ENCODE measurements around the gene ADD3.

ADD3 gene

DNA sequence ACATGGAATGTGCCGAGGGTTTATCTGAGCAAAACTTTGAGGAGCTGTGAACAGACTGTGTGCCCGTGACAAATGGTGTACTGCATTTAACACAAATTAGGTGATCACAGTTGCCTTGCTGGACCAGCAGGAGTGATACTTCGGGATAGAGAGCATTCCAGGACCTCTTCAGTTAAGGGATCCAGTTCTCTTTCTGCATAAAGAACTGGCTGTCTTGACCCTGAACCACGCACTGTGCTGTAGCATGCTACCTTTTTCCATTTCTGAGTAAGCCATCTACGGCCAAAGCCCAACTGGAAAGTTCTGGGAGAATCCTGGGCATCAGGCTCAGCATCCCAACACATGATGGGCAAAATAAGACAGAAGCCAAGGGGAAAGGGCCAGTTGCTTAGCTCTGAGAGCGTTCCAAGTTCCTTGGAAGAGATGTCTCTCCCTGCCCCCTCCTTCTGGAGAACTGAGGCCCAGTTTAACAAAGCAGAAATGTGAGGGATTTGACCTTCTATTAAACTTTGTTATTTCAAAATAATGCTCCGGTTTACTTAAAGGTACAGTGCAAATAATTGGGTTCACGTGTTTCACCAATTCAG is 37.9 kb upstream of the ADD3 start:
- Histone ChIP-seq H3K9me3 (ENCODE audit: low read length) (no peaks in the 10 kb centered on the region), H3K4me3 (ENCODE audit: low read length) (no peak overlapping the region), H2AFZ (ENCODE audit: low read depth, low read length) (no peak overlapping the region), H3K4me1 (ENCODE audit: insufficient read depth, low read length) (peaks cover 21% of the 10 kb centered on the region), H3K36me3 (ENCODE audit: insufficient read depth, low read length) (no peaks in the 10 kb centered on the region), H3K27me3 (ENCODE audit: insufficient read depth, low read length) (no peaks in the 10 kb centered on the region)

DNA sequence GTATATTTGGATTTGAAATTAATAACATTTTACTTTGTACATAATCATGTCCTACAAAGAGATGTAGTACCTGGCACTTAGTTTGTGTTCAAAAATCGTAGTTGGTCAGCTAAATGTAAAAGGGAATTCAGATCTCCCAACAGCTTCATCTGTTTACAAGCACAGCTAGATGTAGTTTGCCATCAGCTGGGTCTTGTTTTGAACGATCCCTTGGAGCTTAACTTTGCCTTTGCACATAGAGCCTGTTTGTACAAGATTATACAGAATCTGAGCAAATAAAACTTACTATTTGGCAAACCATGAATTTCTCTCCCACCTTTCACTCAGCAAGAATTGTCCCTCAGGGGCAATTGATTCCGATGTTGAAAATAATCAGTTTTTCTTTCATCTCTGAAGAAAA is 36.1 kb upstream of the ADD3 start:
- no peaks in the 10 kb centered on the region for H3K27me3 ChIP-seq (ENCODE audit: insufficient read depth, low read length)
- no peaks in the 10 kb centered on the region for H3K36me3 ChIP-seq (ENCODE audit: insufficient read depth, low read length)
- H2AFZ ChIP-seq (ENCODE audit: low read depth, low read length), result no peak overlapping the region
- H3K4me1 ChIP-seq (ENCODE audit: insufficient read depth, low read length), result peaks cover 35% of the 10 kb centered on the region
- H3K4me3 ChIP-seq (ENCODE audit: low read length), result no peak overlapping the region
- H3K9me3 ChIP-seq (ENCODE audit: low read length), result no peaks in the 10 kb centered on the region

DNA sequence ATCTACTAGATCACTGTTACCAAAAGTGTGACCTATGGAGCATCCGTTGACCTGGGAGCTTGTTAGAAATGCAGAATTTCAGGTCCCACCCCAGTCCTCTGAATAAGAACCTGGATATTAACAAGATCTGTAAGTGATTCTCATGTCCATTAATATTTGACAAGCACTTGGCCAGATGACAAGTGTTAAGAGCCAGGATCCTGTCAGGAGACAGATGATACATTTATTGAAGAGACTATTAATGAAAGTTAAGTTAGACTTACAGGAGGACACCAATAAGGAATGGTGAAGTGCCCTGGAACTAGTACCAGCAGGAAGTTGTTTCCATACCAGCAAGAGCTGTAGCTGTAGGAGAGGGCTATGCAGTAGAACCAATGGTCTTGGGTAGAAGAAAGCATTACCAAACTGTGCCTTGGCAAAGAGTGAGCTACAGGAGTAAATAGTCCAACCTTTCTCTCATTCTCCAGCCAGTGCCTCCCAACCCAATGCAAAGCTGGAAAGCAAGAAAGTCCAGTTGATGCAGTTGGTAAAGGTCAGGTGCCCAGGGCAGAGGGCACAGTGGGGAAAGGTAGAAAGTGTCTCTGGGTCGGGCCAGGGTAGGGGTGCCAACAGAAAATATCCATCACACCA is 35.3 kb upstream of the ADD3 start:
- Histone ChIP-seq H3K4me1 (ENCODE audit: insufficient read depth, low read length) (peaks cover 34% of the 10 kb centered on the region), H3K27me3 (ENCODE audit: insufficient read depth, low read length) (no peaks in the 10 kb centered on the region), H3K9me3 (ENCODE audit: low read length) (no peaks in the 10 kb centered on the region), H3K36me3 (ENCODE audit: insufficient read depth, low read length) (no peaks in the 10 kb centered on the region), H2AFZ (ENCODE audit: low read depth, low read length) (no peak overlapping the region), H3K4me3 (ENCODE audit: low read length) (no peak overlapping the region)

GRCh38 chr10:109973326-109973829 is 34.4 kb upstream of the ADD3 start:
- peaks cover 32% of the 10 kb centered on the region for H3K4me1 ChIP-seq (ENCODE audit: insufficient read depth, low read length)
- no peaks in the 10 kb centered on the region for H3K9me3 ChIP-seq (ENCODE audit: low read length)
- no peak overlapping the region for H2AFZ ChIP-seq (ENCODE audit: low read depth, low read length)
- no peaks in the 10 kb centered on the region for H3K36me3 ChIP-seq (ENCODE audit: insufficient read depth, low read length)
- H3K4me3 ChIP-seq (ENCODE audit: low read length), result no peak overlapping the region
- no peaks in the 10 kb centered on the region for H3K27me3 ChIP-seq (ENCODE audit: insufficient read depth, low read length)

- H3K36me3 ChIP-seq (ENCODE audit: insufficient read depth, low read length), result no peaks in the 10 kb centered on the region
- no peaks in the 10 kb centered on the region for H3K9me3 ChIP-seq (ENCODE audit: low read length)
- H3K4me3 ChIP-seq (ENCODE audit: low read length), result no peak overlapping the region
- no peak overlapping the region for H2AFZ ChIP-seq (ENCODE audit: low read depth, low read length)
- peaks cover 32% of the 10 kb centered on the region for H3K4me1 ChIP-seq (ENCODE audit: insufficient read depth, low read length)
- H3K27me3 ChIP-seq (ENCODE audit: insufficient read depth, low read length), result no peaks in the 10 kb centered on the region
Measured at GRCh38 chr10:109974504-109975191, 33.1 kb upstream of the ADD3 start.

DNA sequence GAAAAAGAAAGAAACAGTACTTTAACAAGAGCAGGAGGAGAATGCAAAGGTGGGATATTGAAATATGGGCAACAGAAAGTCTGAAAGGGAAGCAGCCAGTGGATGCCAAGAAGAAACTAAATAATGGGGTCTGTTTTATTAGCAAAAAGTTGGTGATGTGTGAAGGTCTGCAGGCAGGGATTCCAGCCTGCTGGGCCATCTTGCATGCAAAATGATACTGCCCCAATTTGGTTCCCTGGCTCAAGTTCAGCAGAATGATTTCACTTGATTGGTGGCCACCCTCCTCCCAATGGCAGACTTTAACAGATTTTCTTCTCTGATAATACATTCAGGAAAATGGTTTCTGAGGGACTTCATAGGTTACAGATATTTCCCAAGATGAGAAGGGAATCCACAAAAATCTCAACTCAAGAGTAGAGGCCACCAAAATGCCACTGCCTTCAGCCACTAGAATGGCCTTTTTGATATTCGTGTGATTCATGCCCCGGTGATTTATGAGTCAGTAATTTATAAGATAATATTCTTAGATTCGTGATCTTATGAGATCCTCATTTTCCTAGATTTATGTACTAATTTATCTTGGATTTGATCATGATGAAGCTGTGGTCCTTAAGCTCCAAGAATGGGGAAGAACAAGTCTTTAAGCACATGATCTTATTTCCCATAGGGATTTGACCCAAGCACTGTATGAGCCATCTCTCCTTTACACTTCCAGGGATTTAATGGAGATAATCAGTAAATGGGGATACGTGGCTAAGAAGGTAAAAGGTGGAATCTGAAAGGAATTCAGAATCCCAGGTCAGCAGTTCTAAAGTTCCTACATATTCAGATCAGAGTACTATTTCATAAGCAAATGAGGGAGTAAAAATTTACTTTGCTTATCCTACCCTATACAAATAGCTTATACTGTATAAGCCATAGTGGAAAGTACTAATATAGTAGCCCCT is 32.3 kb upstream of the ADD3 start:
- H2AFZ ChIP-seq (ENCODE audit: low read depth, low read length), result no peak overlapping the region
- peaks cover 32% of the 10 kb centered on the region for H3K4me1 ChIP-seq (ENCODE audit: insufficient read depth, low read length)
- no peaks in the 10 kb centered on the region for H3K9me3 ChIP-seq (ENCODE audit: low read length)
- no peaks in the 10 kb centered on the region for H3K36me3 ChIP-seq (ENCODE audit: insufficient read depth, low read length)
- H3K27me3 ChIP-seq (ENCODE audit: insufficient read depth, low read length), result no peaks in the 10 kb centered on the region
- H3K4me3 ChIP-seq (ENCODE audit: low read length), result no peak overlapping the region

GRCh38 chr10:109976681-109977080 is 31.1 kb upstream of the ADD3 start:
- Histone ChIP-seq H3K4me3 (ENCODE audit: low read length) (no peak overlapping the region), H3K27me3 (ENCODE audit: insufficient read depth, low read length) (no peaks in the 10 kb centered on the region), H3K9me3 (ENCODE audit: low read length) (no peaks in the 10 kb centered on the region), H3K36me3 (ENCODE audit: insufficient read depth, low read length) (no peaks in the 10 kb centered on the region), H3K4me1 (ENCODE audit: insufficient read depth, low read length) (peaks cover 34% of the 10 kb centered on the region), H2AFZ (ENCODE audit: low read depth, low read length) (no peak overlapping the region)

DNA sequence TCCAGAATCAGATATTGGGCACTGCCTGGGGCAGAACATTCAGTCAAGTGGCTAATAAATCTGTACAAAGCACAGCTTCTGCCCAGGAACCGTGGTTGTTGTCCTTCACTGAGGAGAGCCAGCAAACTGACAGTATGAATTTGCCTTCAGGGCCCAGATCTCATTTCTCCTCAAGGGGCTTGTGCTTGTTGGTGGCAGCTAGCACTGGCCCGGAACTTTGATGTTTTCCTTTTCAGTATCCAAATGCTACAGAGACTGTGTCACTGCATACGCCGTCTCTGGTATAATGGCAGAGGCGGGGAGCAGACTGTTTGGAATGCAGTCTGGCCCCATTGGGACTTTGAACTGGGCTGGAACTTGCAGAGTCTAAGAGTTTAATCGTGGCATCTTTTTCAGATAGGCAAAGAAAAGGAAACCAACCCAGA is 30.4 kb upstream of the ADD3 start:
- Histone ChIP-seq H3K4me1 (ENCODE audit: insufficient read depth, low read length) (peaks cover 41% of the 10 kb centered on the region), H3K36me3 (ENCODE audit: insufficient read depth, low read length) (no peaks in the 10 kb centered on the region), H3K4me3 (ENCODE audit: low read length) (no peak overlapping the region), H3K9me3 (ENCODE audit: low read length) (no peaks in the 10 kb centered on the region), H2AFZ (ENCODE audit: low read depth, low read length) (no peak overlapping the region), H3K27me3 (ENCODE audit: insufficient read depth, low read length) (no peaks in the 10 kb centered on the region)

- Histone ChIP-seq H3K27me3 (ENCODE audit: insufficient read depth, low read length) (no peaks in the 10 kb centered on the region), H3K36me3 (ENCODE audit: insufficient read depth, low read length) (no peaks in the 10 kb centered on the region), H2AFZ (ENCODE audit: low read depth, low read length) (no peak overlapping the region), H3K9me3 (ENCODE audit: low read length) (no peaks in the 10 kb centered on the region), H3K4me1 (ENCODE audit: insufficient read depth, low read length) (peaks cover 45% of the 10 kb centered on the region), H3K4me3 (ENCODE audit: low read length) (no peak overlapping the region)
Measured at GRCh38 chr10:109978481-109978880, 29.3 kb upstream of the ADD3 start.

DNA sequence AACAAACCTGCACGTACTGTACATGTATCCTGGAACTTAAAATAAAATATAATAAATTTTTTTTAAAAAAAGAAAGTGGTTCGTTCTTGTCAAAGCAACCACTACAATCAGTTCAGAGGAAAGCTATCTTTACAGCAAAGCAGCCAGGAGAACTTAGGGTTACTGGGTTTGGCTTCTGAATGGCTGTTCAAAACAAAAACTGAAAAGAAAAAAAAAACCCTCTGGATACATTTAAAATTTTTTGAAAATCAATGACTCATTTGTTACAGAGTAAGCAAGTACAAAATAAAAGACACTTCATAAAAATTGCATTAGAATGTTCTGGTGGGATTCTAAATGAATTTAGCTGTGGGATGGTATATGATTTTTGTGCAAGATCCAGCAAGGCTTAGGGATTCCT is 28.6 kb upstream of the ADD3 start:
- Histone ChIP-seq H3K4me1 (ENCODE audit: insufficient read depth, low read length) (peaks cover 45% of the 10 kb centered on the region), H3K9me3 (ENCODE audit: low read length) (no peaks in the 10 kb centered on the region), H3K36me3 (ENCODE audit: insufficient read depth, low read length) (no peaks in the 10 kb centered on the region), H3K4me3 (ENCODE audit: low read length) (no peak overlapping the region), H3K27me3 (ENCODE audit: insufficient read depth, low read length) (no peaks in the 10 kb centered on the region), H2AFZ (ENCODE audit: low read depth, low read length) (no peak overlapping the region)

- Histone ChIP-seq H3K9me3 (ENCODE audit: low read length) (no peaks in the 10 kb centered on the region), H2AFZ (ENCODE audit: low read depth, low read length) (no peak overlapping the region), H3K27me3 (ENCODE audit: insufficient read depth, low read length) (no peaks in the 10 kb centered on the region), H3K4me1 (ENCODE audit: insufficient read depth, low read length) (peaks cover 23% of the 10 kb centered on the region), H3K36me3 (ENCODE audit: insufficient read depth, low read length) (no peaks in the 10 kb centered on the region), H3K4me3 (ENCODE audit: low read length) (no peak overlapping the region)
Measured at GRCh38 chr10:109981650-109982049, 26.1 kb upstream of the ADD3 start.

DNA sequence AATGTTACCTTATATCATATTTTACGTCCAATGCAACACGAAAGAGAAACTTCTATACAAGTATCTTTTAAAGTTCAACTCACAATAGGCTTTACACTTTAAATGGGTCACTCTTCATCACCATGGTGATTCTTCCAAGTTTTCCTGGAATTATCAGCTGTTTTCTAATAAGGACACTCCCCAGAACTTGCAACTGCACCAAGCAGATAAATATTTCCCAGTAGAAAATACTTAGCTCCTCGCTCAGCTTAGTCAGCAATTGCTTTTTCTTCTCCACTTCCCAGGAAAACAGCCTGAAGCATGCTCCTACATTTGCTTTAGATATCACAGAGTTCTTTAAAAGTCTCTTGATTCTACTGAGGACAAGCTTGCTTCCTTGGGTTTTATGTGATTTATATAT is 25.7 kb upstream of the ADD3 start:
- H3K9me3 ChIP-seq (ENCODE audit: low read length), result peaks cover 2% of the 10 kb centered on the region
- H2AFZ ChIP-seq (ENCODE audit: low read depth, low read length), result peak overlapping the region; percentile 32
- H3K36me3 ChIP-seq (ENCODE audit: insufficient read depth, low read length), result no peaks in the 10 kb centered on the region
- peaks cover 19% of the 10 kb centered on the region for H3K4me1 ChIP-seq (ENCODE audit: insufficient read depth, low read length)
- H3K4me3 ChIP-seq (ENCODE audit: low read length), result no peak overlapping the region
- no peaks in the 10 kb centered on the region for H3K27me3 ChIP-seq (ENCODE audit: insufficient read depth, low read length)

DNA sequence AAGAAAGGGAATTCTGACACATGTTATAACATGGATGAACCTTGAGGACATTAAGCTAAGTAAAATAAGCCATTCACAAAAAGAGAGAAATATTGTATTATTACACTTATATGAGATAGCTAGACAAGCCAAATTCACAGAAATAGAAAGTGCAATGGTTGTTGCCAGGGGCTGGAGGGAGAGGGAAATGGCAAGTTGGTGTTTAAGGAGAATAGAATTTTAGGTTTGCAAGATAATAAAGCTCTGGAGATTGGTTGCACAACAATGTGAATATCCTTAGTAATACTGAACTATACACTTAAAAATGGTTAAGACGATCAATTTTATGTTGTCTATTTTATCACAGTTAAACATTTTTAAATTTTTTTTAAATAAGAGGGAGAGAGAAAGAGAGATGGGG is 25.0 kb upstream of the ADD3 start:
- Histone ChIP-seq H3K4me3 (ENCODE audit: low read length) (no peak overlapping the region), H3K27me3 (ENCODE audit: insufficient read depth, low read length) (no peaks in the 10 kb centered on the region), H3K36me3 (ENCODE audit: insufficient read depth, low read length) (no peaks in the 10 kb centered on the region), H3K9me3 (ENCODE audit: low read length) (peaks cover 3% of the 10 kb centered on the region), H3K4me1 (ENCODE audit: insufficient read depth, low read length) (peaks cover 12% of the 10 kb centered on the region), H2AFZ (ENCODE audit: low read depth, low read length) (no peak overlapping the region)

Data from neuron (in vitro differentiated cells).